ENCODE results near the gene ACYP2.

Gene ACYP2

DNA sequence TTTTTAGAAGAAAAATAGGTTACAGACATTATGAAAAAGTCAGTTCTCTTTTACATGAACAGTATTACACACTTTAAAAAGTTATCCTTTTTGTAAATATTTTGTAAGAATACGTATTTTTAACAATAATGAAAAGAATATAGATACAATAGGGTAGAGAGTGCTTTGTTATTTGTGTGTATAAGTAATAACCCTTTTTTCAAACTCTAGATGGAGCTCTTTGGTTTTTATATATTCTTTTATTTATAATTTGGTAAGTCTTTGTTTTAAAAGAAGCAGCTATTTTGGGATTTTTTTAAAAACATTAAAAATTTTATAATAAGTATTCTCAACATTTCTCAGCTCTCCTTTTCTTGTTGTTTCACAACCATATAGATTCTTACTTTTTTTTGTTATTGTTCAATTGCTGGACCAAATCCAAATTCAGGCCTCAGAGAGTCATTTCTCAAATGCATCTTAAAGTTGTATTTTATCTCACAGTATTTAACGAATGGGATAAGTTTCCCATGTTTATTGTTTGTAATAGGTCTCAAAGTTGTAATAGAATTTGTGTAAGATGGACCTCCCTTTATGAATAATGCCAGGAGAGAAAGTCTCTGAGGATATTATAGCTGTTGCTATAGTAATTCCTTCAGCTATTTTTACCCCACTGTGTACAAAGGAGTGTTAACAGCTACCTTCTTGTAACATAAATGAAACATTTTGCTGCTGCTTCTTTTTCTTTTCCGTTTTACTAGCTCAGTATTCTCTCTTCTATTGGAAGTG lies 46.4 kb downstream of the ACYP2 start:
- no peak for DNase-seq (ENCODE audit: low read depth)

DNA sequence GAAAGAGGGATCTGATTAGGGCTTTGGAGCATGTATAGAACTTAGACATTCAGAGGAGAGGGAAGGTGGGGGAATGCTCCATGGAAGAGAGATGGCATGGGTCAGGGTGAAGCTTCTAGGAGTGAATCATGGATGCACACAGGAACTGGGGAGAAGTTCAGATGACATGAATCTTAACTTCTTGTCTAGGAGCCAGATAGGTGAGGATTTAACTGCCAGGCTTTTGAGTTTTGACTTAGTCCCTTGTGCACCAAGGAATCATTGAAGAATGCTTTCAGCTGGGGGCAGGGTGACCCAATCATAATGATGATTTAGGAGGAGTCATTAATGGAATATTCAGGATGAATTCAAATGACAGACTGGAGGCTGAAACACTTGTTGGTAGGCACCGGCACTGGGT lies 48.7 kb downstream of the ACYP2 start:
- no peak for DNase-seq (ENCODE audit: low read depth)

- DNase-seq (ENCODE audit: low read depth), result peak; percentile 50
These were observed 50.8 kb downstream of the ACYP2 start for GRCh38 chr2:54166121-54166773.

GRCh38 chr2:54176577-54176976 lies 61.2 kb downstream of the ACYP2 start:
- DNase-seq (ENCODE audit: low read depth), result peak; percentile 48

GRCh38 chr2:54183281-54183680 lies 67.9 kb downstream of the ACYP2 start:
- DNase-seq (ENCODE audit: low read depth), result no peak

- peak; percentile 3 for DNase-seq (ENCODE audit: low read depth)
These were observed 68.6 kb downstream of the ACYP2 start for GRCh38 chr2:54183972-54184371.

DNA sequence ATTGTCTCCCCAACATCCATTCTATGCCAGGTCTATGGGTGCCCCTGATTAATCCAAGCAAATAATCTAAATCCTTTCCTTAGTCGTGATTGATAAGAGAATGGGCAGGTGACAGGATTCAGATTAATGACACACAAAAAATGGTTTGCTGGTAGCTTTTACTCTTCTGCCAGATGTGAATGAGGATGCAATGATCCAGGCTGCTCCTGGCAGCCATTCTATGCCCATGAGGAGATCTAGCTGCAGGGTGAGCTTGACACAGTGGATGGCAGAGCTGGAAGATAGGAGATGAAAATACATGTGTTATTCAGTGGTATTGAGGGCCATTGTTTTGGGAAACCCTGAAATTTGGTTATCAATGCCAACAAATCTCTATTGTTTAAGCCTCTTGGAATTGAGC lies 69.7 kb downstream of the ACYP2 start:
- no peak for DNase-seq (ENCODE audit: low read depth)

GRCh38 chr2:54187331-54187730 lies 71.9 kb downstream of the ACYP2 start:
- DNase-seq (ENCODE audit: low read depth), result no peak

DNA sequence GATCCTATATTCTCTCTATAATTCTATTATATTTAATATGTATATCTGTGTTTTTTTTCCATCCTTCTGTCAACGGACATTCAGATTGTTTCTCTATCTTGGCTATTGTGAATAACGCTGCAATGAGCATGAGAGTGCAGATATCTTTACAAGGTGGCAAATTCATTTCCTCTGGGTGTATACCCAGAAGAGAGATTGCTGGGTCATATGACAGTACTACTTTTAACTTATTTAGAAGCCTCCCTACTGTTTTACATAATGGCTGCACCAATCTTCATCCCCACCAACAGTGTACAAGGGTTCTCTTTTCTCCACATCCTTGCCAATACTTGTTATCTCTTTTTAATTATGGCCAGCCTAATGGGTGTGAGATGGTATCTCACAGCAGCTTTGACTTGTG lies 74.1 kb downstream of the ACYP2 start:
- DNase-seq (ENCODE audit: low read depth), result no peak

DNA sequence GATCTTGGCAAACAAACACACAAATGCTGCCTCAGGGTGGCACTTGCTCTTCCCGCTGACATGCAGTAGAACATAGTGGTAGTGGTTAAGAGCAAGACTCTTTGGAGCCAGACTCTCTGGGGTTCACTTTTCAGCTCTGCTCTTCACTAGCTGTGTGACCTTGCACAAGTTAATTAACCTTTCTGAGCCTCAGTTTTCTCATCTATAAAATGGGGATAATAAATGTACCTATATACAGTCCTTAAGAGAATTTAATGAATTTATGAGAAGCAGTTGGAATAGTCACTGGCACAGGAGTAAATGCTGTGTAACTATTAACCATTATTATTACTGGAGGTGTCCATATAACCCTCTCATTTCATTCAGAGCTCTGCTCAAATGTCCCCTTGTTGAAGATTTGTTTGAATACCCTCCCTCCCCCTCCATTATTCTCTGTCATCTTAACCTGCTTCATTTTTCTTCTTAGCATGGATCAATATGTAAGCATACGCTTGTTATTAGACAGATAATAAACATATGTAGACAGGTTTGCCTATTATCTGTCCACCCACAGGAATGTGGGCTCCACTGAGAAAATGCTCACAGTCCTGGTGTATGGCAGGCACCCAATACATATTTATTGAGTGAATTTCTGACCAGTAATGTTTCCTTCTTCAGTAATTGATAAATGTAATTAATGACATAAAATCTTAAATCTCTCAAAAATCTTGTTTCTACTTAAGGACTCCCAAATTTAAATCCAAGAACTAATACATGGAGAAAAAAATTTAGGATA lies 76.1 kb downstream of the ACYP2 start:
- no peak for DNase-seq (ENCODE audit: low read depth)

- no peak for DNase-seq (ENCODE audit: low read depth)
These were observed 79.6 kb downstream of the ACYP2 start for GRCh38 chr2:54194761-54195750.

DNA sequence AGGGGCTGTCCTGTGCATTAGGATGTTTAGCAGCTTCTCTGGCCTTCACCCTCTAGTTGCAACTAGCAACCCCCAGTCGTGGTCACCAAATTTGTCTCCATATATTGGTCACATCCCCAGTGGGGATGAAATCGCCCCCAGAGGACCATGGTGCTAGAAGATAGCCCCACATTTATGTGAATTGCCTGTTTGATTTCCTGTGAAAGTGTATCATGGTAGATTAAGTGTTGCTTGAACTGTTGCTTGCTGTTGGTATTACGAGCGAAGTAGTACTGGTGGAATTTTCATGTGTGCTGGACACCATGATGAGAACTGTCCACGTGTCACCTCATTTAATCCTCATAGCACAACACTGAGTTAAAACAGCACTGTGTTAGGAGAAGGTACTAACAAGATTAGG lies 81.2 kb downstream of the ACYP2 start:
- no peak for DNase-seq (ENCODE audit: low read depth)

DNA sequence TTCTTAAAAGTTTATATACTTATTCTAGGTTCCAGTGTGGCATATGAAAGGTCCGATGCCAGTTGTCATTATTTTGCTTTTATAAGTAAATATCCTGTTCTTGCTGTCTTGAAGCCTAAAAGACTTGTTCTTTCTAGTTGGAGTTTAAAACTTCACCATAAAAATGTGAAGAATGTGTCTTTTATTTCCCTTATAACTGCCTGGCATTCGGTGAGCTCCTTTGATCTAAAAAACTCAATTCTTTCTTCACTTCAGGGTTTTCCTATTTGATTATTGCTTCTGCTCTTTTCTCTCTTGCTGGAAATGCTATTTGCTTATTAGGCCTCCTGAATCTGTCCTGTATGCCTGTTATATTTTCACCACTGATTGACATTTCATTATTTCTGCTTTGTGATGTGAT lies 89.1 kb downstream of the ACYP2 start:
- no peak for DNase-seq (ENCODE audit: low read depth)

DNA sequence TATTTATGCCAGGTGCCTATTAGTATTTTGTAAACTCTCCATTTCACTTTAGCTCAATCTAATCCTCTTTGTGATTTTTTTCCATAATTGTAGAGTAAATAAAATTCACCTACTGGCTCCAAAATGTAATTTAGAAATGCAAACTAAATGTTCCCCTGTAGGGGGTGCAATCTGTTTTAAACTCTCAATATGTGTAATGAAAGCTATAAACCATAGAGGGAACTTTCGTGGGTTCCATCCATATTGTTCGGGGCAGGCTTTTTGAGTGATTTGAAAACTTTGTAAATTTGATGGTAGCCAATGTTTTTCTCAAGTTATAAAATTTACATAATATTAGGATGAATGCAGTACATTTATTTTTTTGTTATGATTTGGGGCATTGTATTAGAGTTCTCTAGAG lies 91.2 kb downstream of the ACYP2 start:
- peak; percentile 44 for DNase-seq (ENCODE audit: low read depth)

DNA sequence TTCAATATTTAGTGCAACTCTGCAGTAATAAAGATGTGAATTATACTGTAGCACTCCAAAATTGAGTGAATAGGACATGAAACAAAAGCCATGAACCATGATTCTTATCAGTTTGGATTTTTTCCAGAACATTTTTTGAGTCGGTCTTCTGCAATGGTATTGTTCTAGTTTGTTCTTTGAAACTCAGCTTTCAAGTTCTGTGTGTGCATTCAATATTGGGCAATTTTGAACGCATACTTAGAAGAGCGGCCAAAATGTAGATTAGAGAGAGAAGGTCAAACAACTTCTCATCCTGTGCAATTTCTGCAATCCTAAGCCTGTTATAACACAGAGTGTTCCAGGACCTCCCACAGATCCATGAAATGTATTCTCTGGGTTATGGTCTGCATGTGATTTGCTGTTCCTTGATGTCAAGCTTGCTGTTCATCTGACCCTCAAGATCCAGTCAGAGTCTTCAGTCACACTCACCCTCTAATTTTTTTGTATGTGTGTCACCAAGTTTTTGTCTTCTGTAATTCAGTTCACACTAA lies 92.3 kb downstream of the ACYP2 start:
- peak; percentile 91 for DNase-seq (ENCODE audit: low read depth)

DNA sequence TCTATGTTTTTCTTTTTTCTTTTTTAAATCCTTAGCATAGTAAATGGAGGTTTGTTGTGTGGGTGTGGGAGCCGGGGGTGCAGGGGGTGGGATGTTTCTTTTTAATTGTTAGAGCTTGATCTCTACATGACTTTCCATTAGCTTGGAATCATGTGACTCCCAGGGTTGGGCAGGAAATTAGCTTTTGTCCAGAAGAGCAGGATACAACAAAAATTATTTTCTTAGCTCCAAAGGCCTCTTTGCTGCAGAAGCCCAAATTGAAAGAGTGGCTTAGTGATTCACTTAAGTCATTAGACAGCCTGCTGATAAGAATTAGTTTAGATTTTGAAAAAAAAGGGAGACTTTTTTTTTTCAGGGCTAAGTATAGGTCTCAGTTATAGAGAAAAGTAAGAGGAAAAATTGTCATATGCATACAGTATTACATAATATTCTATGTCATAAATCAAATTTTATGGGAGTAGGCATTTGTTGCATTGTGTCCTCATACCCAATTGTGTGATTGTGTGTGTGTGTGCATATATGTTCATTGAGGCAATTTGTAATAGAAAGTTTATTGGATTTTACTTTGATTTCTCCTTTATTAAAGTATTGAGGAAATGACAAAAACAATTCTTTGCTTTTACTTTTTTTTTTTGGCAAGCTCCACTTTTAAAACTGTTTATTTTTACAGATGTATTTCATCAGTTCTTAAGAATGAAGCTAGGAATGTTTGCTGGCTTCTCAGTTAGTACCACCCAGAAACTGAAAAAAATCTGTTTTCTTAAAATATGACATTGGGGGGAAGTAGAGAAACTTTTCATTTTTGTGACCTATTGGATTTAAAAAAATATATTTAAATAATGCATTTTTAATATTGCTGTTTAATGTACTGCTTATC lies 93.2 kb downstream of the ACYP2 start:
- peak; percentile 48 for DNase-seq (ENCODE audit: low read depth)

GRCh38 chr2:54209379-54209778 lies 94.0 kb downstream of the ACYP2 start:
- no peak for DNase-seq (ENCODE audit: low read depth)

GRCh38 chr2:54212456-54212855 lies 97.0 kb downstream of the ACYP2 start:
- DNase-seq (ENCODE audit: low read depth), result peak; percentile 98

- DNase-seq (ENCODE audit: low read depth), result no peak
These were observed 97.7 kb downstream of the ACYP2 start for GRCh38 chr2:54213082-54213481.

DNA sequence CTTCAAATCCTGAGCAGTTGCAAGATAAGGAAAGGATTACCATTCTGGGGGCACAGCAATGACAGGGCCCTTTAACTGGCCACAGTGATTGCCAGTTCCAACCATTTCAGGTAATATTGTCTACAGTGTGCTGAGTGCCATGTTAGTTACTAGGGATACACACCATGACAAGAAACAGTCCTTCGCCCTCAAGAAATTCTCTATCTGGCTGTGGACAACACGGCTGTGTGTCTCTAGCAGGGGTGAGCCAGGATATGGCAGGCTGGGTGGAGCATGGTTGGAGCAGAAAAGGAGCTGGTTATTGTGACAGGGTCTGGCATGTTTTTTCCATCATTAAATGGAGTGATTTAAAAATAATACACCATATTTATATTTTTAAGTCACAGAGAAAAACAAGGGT lies 109.6 kb downstream of the ACYP2 start:
- DNase-seq (ENCODE audit: low read depth), result no peak

- DNase-seq (ENCODE audit: low read depth), result no peak
These were observed 110.8 kb downstream of the ACYP2 start for GRCh38 chr2:54226260-54226659.
